ENCODE measurements around the gene SHB.

DNA sequence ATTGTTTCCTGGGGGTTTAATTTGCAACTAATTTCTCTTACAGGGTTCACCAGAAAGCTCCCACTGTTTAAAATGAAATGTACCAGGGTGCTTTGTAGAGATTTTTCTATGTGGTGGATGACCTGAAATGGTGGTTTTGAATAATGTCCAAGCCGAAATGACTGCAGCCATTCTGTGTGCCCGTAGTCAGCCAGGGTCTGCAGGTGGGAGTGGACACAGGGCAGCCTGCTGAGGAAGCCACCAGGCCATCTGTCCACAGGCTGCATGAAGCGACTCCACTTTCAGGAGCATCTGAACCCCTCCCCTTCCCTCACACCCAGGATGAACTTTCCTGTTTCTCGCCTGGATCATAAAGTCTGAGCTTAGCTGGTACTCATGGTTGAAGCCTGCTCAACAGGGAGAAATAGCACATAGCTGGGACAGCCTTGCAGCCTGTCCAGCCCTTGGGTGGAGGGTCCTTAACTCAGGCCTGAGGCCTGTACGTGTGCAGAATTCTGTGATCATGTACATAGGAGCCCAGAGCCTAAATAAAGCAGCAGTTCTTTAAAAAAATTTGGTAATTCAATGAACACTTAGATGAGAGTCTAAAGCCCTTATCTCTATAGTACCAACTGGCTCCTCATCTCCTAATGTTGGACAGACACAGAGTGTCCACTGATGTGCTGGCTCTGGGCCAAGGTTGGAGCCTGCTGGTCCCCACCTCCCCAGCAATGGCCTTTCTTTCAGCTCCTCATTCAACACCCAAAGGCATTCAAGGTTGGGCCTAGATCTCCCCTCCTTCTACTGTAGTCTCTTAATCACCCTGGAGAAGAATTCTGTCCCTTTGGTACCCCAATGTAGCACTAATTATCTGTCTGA is 72.8 kb downstream of the SHB start:
- TF ChIP-seq, protein P1, sequence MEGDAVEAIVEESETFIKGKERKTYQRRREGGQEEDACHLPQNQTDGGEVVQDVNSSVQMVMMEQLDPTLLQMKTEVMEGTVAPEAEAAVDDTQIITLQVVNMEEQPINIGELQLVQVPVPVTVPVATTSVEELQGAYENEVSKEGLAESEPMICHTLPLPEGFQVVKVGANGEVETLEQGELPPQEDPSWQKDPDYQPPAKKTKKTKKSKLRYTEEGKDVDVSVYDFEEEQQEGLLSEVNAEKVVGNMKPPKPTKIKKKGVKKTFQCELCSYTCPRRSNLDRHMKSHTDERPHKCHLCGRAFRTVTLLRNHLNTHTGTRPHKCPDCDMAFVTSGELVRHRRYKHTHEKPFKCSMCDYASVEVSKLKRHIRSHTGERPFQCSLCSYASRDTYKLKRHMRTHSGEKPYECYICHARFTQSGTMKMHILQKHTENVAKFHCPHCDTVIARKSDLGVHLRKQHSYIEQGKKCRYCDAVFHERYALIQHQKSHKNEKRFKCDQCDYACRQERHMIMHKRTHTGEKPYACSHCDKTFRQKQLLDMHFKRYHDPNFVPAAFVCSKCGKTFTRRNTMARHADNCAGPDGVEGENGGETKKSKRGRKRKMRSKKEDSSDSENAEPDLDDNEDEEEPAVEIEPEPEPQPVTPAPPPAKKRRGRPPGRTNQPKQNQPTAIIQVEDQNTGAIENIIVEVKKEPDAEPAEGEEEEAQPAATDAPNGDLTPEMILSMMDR (conservative IDR thresholded peaks at IDR 0.05 in 1 of 2, IDR thresholded peaks at IDR 0.05 in 1 of 2; ENCODE audit: low read depth in 1 of 2, low read length in 2 of 2), result no peak
- TF ChIP-seq EZH2 (IDR thresholded peaks at IDR 0.05; ENCODE audit: low read length, missing control alignments), result no peak
